Activated CD8-positive, alpha-beta T cell treated with anti-CD3 and anti-CD28 coated beads for 36 hours (primary cell): ENCODE results near the gene ALDH1A1. TPM values are rescaled to one million over a fixed set of nuclear protein-coding genes. Genes with fewer than 3 reads are reported as not detected.

Experiments used
- ATAC-seq: fragments of 200-7000 bp; cut with Tn5 transposase; one replicate; pipeline ENCODE4 v1.10.0; 2021; ENCODE audit warnings: mild to moderate bottlenecking, moderate library complexity
- CTCF ChIA-PET: fragments of 350-600 bp; sonication (Branson Sonifier 250); formaldehyde crosslinking; loops from one replicate; lab custom pipeline; 2021; ENCODE audit warnings: antibody characterized with exemption; lab: Charles Lee
- POLR2A ChIA-PET: fragments of 350-600 bp; sonication (Branson Sonifier 250); formaldehyde crosslinking; loops from one replicate; lab custom pipeline; 2021; ENCODE audit warnings: antibody characterized with exemption; lab: Charles Lee
- DNase-seq: peaks from one replicate; pipeline ENCODE4 v3.0.0-alpha.2; 2020
- H3K27ac Mint-ChIP-seq: one replicate; pipeline ENCODE4 v1.8.0; 2021; ENCODE audit warnings: mild to moderate bottlenecking, mixed read lengths
- H3K27me3 Mint-ChIP-seq: one replicate; pipeline ENCODE4 v1.8.0; 2021; ENCODE audit warnings: mixed read lengths
- H3K36me3 Mint-ChIP-seq: one replicate; pipeline ENCODE4 v1.8.0; 2021; ENCODE audit warnings: low read depth, mixed read lengths
- H3K4me1 Mint-ChIP-seq: one replicate; pipeline ENCODE4 v1.8.0; 2021; ENCODE audit warnings: low read depth, mixed read lengths
- H3K4me3 Mint-ChIP-seq: one replicate; pipeline ENCODE4 v1.8.0; 2021; ENCODE audit warnings: mild to moderate bottlenecking, moderate library complexity, mixed read lengths
- H3K9me3 Mint-ChIP-seq: one replicate; pipeline ENCODE4 v1.8.0; 2021; ENCODE audit warnings: mixed read lengths
- intact Hi-C: fragments of 100-400 bp; cut with micrococcal nuclease; formaldehyde crosslinking; loops from one replicate; pipeline ENCODE4 v1.10.0; 2022
- total RNA-seq, 2 experiments: library from RNA; stranded (reverse); gene quantifications; one replicate each; pipeline ENCODE4 v1.2.3, GENCODE V29; 2021
- TF ChIP-seq, protein P1 (sequence below): fragments of 200-600 bp; IDR thresholded peaks from one replicate; pipeline ENCODE4 v1.8.0; 2022; ENCODE audit warnings: antibody characterized with exemption, mild to moderate bottlenecking

The ALDH1A1 gene
- total RNA-seq, 2 experiments from 2014 or later = not detected

DNA sequence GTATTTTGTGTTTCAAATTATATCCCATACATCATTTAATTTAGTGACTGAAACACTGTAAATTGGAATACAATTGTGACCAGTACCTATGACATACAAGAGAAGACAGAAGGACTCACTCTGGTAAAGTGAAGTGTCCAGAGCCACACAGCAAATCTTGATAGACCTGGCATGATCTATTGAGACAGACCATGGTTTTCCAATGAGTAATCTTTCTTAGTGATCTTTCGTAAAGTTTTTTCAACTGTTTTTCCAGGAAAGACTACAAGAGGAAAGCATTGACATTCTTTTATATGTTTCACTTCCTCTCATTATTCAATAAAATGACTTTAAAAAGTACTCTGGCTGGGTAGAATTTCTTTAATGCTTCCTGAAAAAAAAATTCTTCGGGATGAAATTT is 43.3 kb upstream of the ALDH1A1 start:
- intact Hi-C loops = no loop called here
- no peaks in the 10 kb centered on the region for H3K9me3 Mint-ChIP-seq
- H3K4me1 Mint-ChIP-seq = no peaks in the 10 kb centered on the region
- ATAC-seq (no peak), DNase-seq (no peak)
- H3K27me3 Mint-ChIP-seq = peaks cover 2% of the 10 kb centered on the region
- CTCF ChIA-PET = no interaction called here
- no peak overlapping the region for H3K27ac Mint-ChIP-seq
- no peaks in the 10 kb centered on the region for H3K36me3 Mint-ChIP-seq
- POLR2A ChIA-PET = no interaction called here
- no peak overlapping the region for H3K4me3 Mint-ChIP-seq
- TF ChIP-seq, protein P1, sequence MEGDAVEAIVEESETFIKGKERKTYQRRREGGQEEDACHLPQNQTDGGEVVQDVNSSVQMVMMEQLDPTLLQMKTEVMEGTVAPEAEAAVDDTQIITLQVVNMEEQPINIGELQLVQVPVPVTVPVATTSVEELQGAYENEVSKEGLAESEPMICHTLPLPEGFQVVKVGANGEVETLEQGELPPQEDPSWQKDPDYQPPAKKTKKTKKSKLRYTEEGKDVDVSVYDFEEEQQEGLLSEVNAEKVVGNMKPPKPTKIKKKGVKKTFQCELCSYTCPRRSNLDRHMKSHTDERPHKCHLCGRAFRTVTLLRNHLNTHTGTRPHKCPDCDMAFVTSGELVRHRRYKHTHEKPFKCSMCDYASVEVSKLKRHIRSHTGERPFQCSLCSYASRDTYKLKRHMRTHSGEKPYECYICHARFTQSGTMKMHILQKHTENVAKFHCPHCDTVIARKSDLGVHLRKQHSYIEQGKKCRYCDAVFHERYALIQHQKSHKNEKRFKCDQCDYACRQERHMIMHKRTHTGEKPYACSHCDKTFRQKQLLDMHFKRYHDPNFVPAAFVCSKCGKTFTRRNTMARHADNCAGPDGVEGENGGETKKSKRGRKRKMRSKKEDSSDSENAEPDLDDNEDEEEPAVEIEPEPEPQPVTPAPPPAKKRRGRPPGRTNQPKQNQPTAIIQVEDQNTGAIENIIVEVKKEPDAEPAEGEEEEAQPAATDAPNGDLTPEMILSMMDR = no peak

- TF ChIP-seq, protein P1 = no peak
- H3K4me3 Mint-ChIP-seq = no peak overlapping the region
- DNase-seq = no peak
- intact Hi-C loops = no loop called here
- no peaks in the 10 kb centered on the region for H3K9me3 Mint-ChIP-seq
- POLR2A ChIA-PET = no interaction called here
- CTCF ChIA-PET = no interaction called here
- no peak for ATAC-seq
- H3K4me1 Mint-ChIP-seq = no peaks in the 10 kb centered on the region
- H3K27me3 Mint-ChIP-seq = peaks cover 2% of the 10 kb centered on the region
- no peaks in the 10 kb centered on the region for H3K36me3 Mint-ChIP-seq
- H3K27ac Mint-ChIP-seq = no peak overlapping the region
These were observed 42.5 kb upstream of the ALDH1A1 start for GRCh38 chr9:72995131-72996024.

GRCh38 chr9:72991772-72992171 is 38.9 kb upstream of the ALDH1A1 start:
- no peaks in the 10 kb centered on the region for H3K4me1 Mint-ChIP-seq
- ChIA-PET POLR2A (no interaction called here), CTCF (interaction anchor here (2.0 kb wide), 1 partner anchor 30 kb away, joined by 5 read pairs; no protein-coding TSS in a partner anchor)
- DNase-seq (no peak), ATAC-seq (no peak)
- intact Hi-C loops = no loop called here
- no peak overlapping the region for H3K4me3 Mint-ChIP-seq
- TF ChIP-seq, protein P1 = no peak
- no peaks in the 10 kb centered on the region for H3K36me3 Mint-ChIP-seq
- no peaks in the 10 kb centered on the region for H3K27me3 Mint-ChIP-seq
- no peak overlapping the region for H3K27ac Mint-ChIP-seq
- no peaks in the 10 kb centered on the region for H3K9me3 Mint-ChIP-seq

GRCh38 chr9:72990397-72991182 is 37.7 kb upstream of the ALDH1A1 start:
- POLR2A ChIA-PET = no interaction called here
- ATAC-seq (no peak), DNase-seq (no peak)
- Mint-ChIP-seq H3K27ac (no peak overlapping the region), H3K36me3 (no peaks in the 10 kb centered on the region), H3K27me3 (no peaks in the 10 kb centered on the region), H3K4me3 (no peak overlapping the region), H3K9me3 (no peaks in the 10 kb centered on the region), H3K4me1 (no peaks in the 10 kb centered on the region)
- CTCF ChIA-PET = interaction anchor here (1.0 to 2.0 kb wide), 2 partner anchors 32 to 169 kb away, joined by 3 to 5 read pairs; no protein-coding TSS in a partner anchor
- intact Hi-C loops = no loop called here
- TF ChIP-seq, protein P1 = no peak
